ENCODE results near the gene GNG2. TPM values are rescaled to one million over a fixed set of nuclear protein-coding genes. Genes with fewer than 3 reads are reported as not detected.

Gene GNG2
- total RNA-seq, 2 experiments from 2014 or later: 24.0 to 32.0 TPM

DNA sequence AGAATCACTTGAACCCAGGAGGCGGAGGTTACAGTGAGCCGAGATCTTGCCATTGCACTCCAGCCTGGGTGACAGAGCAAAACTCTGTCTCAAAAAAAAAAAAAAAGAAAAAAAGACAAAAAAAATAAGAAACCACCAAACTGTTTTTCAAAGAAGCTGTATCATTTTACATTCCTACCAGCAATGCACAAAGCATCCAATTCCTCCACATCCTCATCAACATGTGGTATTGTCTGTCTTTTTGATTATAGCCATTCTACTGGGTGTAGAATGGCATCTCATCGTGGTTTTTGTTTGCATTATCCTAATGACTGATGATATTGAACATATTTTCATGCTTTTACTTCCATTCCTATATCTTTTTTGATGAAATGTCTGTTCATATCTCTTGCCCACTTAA, 36.2 kb upstream of the GNG2 start:
- Histone ChIP-seq H3K9me3 (ENCODE audit: low read length) (no peaks in the 10 kb centered on the region), H3K4me1 (ENCODE audit: insufficient read depth, low read length, poor library complexity, severe bottlenecking) (peaks cover 8% of the 10 kb centered on the region), H4K20me1 (ENCODE audit: insufficient read depth, low read length) (no peaks in the 10 kb centered on the region), H3K4me3 (ENCODE audit: low read depth, low read length, poor library complexity, severe bottlenecking) (no peak overlapping the region), H3K36me3 (ENCODE audit: insufficient read depth, low read length) (no peaks in the 10 kb centered on the region), H3K9me2 (ENCODE audit: insufficient read depth, low read length) (no peaks in the 10 kb centered on the region), H2AFZ (ENCODE audit: low read length) (no peak overlapping the region), H3K79me2 (ENCODE audit: insufficient read depth, low read depth, low read length) (no peaks in the 10 kb centered on the region), H3K27ac (ENCODE audit: low read depth, low read length, poor library complexity, severe bottlenecking) (no peak overlapping the region), H3K4me2 (ENCODE audit: low read length) (no peak overlapping the region)
- no TSS peak for BruUV-seq (replicated peaks)
- CTCF ChIA-PET (ENCODE audit: unreplicated experiment): no interaction called here
- TF ChIP-seq EZH2phosphoT487 (IDR thresholded peaks at IDR 0.05; ENCODE audit: borderline replicate concordance, low read depth, low read length) (no peak), CTCF (conservative IDR thresholded peaks at IDR 0.05; ENCODE audit: low read length) (no peak)
- POLR2A ChIA-PET: no interaction called here
- intact Hi-C loops (cut with micrococcal nuclease; ENCODE audit: unreplicated experiment): loop anchor here (5.0 kb wide), 1 partner anchor 153 kb away; no protein-coding TSS in a partner anchor
- no peak for DNase-seq (ENCODE audit: low spot score)

DNA sequence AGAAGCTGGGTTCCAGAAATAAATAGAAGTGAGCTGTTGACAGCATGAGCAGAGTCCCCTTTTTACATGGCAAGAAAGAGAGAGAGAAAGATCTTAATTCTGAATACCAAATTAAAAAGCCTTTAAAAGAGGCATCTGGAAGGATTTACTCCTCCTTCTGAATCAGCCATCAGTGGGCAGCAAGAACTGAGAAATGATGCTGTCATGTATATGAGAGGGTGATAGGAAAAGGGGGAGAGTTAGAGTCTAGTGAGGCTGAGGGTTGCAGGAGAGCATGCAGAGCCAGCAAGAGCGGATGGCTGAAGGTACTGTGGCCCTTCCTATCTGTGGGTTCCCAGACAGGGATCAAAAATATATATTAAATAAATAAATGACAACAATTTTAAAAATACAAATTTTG, 34.5 kb upstream of the GNG2 start:
- H3K4me1 ChIP-seq (ENCODE audit: insufficient read depth, low read length, poor library complexity, severe bottlenecking): peaks cover 8% of the 10 kb centered on the region
- no peak overlapping the region for H3K4me3 ChIP-seq (ENCODE audit: low read depth, low read length, poor library complexity, severe bottlenecking)
- intact Hi-C loops (cut with micrococcal nuclease; ENCODE audit: unreplicated experiment): no loop called here
- POLR2A ChIA-PET: no interaction called here
- no peaks in the 10 kb centered on the region for H4K20me1 ChIP-seq (ENCODE audit: insufficient read depth, low read length)
- no peak overlapping the region for H3K27ac ChIP-seq (ENCODE audit: low read depth, low read length, poor library complexity, severe bottlenecking)
- H2AFZ ChIP-seq (ENCODE audit: low read length): no peak overlapping the region
- BruUV-seq (replicated peaks): no TSS peak
- TF ChIP-seq EZH2phosphoT487 (IDR thresholded peaks at IDR 0.05; ENCODE audit: borderline replicate concordance, low read depth, low read length) (no peak), CTCF (conservative IDR thresholded peaks at IDR 0.05; ENCODE audit: low read length) (no peak)
- no peaks in the 10 kb centered on the region for H3K9me3 ChIP-seq (ENCODE audit: low read length)
- no peaks in the 10 kb centered on the region for H3K79me2 ChIP-seq (ENCODE audit: insufficient read depth, low read depth, low read length)
- no peaks in the 10 kb centered on the region for H3K9me2 ChIP-seq (ENCODE audit: insufficient read depth, low read length)
- no peak overlapping the region for H3K4me2 ChIP-seq (ENCODE audit: low read length)
- no peaks in the 10 kb centered on the region for H3K36me3 ChIP-seq (ENCODE audit: insufficient read depth, low read length)
- CTCF ChIA-PET (ENCODE audit: unreplicated experiment): no interaction called here
- DNase-seq (ENCODE audit: low spot score): no peak

DNA sequence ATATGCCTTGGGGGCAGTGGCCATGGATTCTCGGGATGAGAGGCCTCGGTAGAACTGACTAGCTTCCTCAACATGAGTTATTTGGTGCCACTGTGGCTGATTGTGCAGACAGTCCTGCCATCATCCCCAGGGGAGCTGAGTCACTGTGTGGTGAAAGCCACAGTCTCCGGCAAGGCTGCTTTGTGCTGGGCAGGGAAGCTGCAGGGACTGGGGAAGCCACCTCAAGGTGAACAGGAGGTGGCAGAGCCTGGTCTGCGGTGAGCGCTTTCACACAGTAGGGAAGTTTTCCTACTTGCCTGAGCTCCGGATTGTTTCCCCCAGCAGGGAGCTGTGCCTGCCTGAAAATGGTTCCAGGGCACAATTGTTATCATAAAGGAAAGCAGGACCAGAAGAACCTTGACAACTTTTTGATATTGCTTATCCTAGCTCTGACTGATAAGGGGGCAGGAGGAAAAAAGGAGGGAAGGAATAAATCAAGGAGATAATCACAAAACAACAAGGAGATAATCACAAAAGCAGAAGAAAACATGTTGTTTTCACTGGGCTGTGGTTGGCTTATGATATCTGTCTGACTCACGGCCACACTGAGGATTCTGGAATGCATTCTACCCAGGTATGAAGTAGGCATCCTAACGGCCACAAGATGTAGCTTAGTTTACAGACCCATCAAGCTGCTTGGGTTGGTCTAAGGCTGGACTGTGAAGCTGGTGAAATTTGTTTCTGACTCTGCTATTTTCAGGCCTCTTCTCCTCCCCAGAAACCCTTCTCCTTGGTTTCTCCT, 32.2 kb upstream of the GNG2 start:
- ChIA-PET POLR2A (interaction anchor here (0.7 to 2.8 kb wide), 3 partner anchors 11 to 111 kb away, joined by 3 to 16 read pairs (median 3); no protein-coding TSS in a partner anchor), CTCF (ENCODE audit: unreplicated experiment) (no interaction called here)
- Histone ChIP-seq H3K4me2 (ENCODE audit: low read length) (peak overlapping the region; percentile 12; the same call in 1 of the 2 replicates), H3K9me2 (ENCODE audit: insufficient read depth, low read length) (no peaks in the 10 kb centered on the region), H3K9me3 (ENCODE audit: low read length) (no peaks in the 10 kb centered on the region), H2AFZ (ENCODE audit: low read length) (peak overlapping the region; percentile 49), H4K20me1 (ENCODE audit: insufficient read depth, low read length) (no peaks in the 10 kb centered on the region), H3K36me3 (ENCODE audit: insufficient read depth, low read length) (no peaks in the 10 kb centered on the region), H3K27ac (ENCODE audit: low read depth, low read length, poor library complexity, severe bottlenecking) (no peak overlapping the region), H3K4me1 (ENCODE audit: insufficient read depth, low read length, poor library complexity, severe bottlenecking) (peaks cover 8% of the 10 kb centered on the region), H3K79me2 (ENCODE audit: insufficient read depth, low read depth, low read length) (no peaks in the 10 kb centered on the region), H3K4me3 (ENCODE audit: low read depth, low read length, poor library complexity, severe bottlenecking) (no peak overlapping the region)
- peak; percentile 31 for DNase-seq (ENCODE audit: low spot score)
- no peak for TF ChIP-seq CTCF (conservative IDR thresholded peaks at IDR 0.05; ENCODE audit: low read length)
- TF ChIP-seq EZH2phosphoT487 (IDR thresholded peaks at IDR 0.05; ENCODE audit: borderline replicate concordance, low read depth, low read length): no peak
- intact Hi-C loops (cut with micrococcal nuclease; ENCODE audit: unreplicated experiment): no loop called here
- no TSS peak for BruUV-seq (replicated peaks)

Data from OCI-LY7 (cell line).